GM12864 (cell line): ENCODE results near the gene DAB2IP.

ENCODE experiments used
- DNase-seq: peaks from one replicate; pipeline ENCODE4 v3.0.0-alpha.2; 2011; ENCODE audit warnings: low read depth
- H3K4me3 ChIP-seq: 2 replicates; pipeline ENCODE4 v1.5.1; 2011; ENCODE audit warnings: mild to moderate bottlenecking, low read depth, low read length, control low read depth
- TF ChIP-seq, protein P1 (sequence below): IDR thresholded peaks from 2 replicates; pipeline ENCODE4 v1.5.1; 2011; ENCODE audit warnings: low read depth, mild to moderate bottlenecking, moderate library complexity, low read length, control low read depth, inconsistent platforms; ENCODE audit errors: missing control alignments

DAB2IP gene

GRCh38 chr9:121771418-121771817, 120.0 kb downstream of the DAB2IP start:
- DNase-seq: no peak
- H3K4me3 ChIP-seq: no peak overlapping the region
- TF ChIP-seq, protein P1, sequence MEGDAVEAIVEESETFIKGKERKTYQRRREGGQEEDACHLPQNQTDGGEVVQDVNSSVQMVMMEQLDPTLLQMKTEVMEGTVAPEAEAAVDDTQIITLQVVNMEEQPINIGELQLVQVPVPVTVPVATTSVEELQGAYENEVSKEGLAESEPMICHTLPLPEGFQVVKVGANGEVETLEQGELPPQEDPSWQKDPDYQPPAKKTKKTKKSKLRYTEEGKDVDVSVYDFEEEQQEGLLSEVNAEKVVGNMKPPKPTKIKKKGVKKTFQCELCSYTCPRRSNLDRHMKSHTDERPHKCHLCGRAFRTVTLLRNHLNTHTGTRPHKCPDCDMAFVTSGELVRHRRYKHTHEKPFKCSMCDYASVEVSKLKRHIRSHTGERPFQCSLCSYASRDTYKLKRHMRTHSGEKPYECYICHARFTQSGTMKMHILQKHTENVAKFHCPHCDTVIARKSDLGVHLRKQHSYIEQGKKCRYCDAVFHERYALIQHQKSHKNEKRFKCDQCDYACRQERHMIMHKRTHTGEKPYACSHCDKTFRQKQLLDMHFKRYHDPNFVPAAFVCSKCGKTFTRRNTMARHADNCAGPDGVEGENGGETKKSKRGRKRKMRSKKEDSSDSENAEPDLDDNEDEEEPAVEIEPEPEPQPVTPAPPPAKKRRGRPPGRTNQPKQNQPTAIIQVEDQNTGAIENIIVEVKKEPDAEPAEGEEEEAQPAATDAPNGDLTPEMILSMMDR: no peak

DNA sequence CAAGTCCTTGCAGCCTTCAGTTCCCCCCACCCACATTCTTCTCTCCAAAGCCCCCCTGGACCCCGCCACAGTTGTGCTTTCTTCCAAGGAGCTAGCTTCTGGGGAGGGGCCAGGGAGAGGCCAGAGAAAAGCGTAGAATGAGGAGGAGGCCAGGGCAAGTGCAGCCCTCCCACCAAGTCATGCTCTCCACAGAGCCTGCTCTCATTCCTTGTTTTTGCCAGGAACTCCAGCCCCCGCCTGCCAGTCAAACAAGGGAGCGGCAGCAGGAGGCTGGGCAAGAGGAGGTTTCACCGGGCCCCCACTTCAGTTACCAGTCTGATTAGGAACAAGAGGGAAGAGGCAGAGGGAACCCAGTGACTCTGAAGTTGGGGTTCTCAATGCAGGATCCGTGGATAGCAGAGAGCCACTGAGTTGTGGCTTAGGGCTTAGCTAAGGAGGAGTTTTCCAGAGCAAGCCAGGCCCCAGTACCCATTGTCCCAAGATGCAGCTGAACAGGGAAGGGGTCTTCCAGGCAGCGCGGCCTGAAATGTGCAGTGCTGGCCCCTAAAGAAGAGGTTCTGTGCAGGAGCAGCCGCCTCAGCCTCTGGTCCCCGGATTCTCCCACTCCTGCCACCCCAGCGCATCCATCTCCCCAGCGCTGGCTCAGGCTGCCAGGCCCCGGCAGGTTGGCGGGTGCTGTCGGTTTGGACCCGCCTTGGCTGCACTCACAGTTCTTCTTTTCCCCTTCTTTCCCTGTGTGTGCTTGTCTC, 120.6 kb downstream of the DAB2IP start:
- no peak overlapping the region for H3K4me3 ChIP-seq
- TF ChIP-seq, protein P1: no peak
- no peak for DNase-seq

DNA sequence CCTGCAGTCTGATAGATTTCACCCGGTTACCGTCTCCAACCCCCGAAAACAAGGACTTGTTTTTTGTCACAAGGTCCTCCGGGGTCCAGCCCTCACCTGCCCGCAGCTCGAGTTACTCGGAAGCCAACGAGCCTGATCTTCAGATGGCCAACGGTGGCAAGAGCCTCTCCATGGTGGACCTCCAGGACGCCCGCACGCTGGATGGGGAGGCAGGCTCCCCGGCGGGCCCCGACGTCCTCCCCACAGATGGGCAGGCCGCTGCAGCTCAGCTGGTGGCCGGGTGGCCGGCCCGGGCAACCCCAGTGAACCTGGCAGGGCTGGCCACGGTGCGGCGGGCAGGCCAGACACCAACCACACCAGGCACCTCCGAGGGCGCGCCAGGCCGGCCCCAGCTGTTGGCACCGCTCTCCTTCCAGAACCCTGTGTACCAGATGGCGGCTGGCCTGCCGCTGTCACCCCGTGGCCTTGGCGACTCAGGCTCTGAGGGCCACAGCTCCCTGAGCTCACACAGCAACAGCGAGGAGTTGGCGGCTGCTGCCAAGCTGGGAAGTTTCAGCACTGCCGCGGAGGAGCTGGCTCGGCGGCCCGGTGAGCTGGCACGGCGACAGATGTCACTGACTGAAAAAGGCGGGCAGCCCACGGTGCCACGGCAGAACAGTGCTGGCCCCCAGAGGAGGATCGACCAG, 121.3 kb downstream of the DAB2IP start:
- no peak for DNase-seq
- no peak overlapping the region for H3K4me3 ChIP-seq
- TF ChIP-seq, protein P1: no peak

GRCh38 chr9:121773286-121773953, 122.0 kb downstream of the DAB2IP start:
- DNase-seq: no peak
- TF ChIP-seq, protein P1: no peak
- H3K4me3 ChIP-seq: no peak overlapping the region

GRCh38 chr9:121773954-121774714, 122.7 kb downstream of the DAB2IP start:
- no peak overlapping the region for H3K4me3 ChIP-seq
- no peak for DNase-seq
- TF ChIP-seq, protein P1: no peak

DNA sequence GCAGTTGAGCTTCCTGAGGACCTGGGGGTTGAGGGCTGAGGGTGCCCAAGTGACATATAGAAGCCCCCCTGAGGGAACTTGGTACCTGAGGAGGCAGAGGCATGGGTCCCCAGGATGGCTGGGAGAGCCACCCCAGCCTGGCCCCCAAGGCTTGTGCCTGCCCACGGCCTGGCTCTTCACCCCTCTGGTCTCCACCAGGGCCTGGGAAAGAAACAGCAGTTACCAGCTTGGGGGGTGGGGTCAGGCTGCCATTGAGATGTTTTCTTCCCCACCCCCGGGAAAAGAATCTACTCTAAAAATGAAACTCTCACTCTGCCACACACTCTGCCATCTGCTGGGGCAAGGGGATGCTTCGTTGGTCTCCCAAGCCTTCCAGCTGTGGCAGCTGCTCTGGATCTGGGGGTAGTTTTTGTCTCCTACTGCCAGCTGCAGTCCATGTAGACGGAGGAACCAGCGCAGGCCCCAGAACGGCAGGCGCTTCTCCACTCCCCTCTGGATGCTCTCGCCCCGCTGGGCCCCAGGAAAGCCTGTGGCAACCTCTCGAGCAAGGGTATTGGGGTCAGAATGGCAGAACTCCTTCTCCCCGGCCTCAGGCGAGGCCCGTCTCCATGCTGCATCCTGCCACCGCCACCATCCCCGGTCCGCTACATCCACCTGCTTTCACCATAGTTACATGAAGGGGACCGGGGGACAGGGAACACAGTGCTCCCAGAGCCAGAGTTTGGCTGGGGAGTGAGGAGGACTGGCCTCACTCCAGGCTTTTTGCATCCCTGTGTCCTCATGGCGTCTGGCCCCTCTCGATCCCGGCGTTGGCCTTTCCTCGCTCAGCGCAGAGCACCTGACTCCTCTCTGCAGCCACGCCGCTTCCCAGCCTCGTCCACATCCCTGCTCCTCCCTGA, 123.5 kb downstream of the DAB2IP start:
- H3K4me3 ChIP-seq: no peak overlapping the region
- TF ChIP-seq, protein P1: no peak
- no peak for DNase-seq
